ENCODE measurements around the gene LMO1.

The LMO1 gene

DNA sequence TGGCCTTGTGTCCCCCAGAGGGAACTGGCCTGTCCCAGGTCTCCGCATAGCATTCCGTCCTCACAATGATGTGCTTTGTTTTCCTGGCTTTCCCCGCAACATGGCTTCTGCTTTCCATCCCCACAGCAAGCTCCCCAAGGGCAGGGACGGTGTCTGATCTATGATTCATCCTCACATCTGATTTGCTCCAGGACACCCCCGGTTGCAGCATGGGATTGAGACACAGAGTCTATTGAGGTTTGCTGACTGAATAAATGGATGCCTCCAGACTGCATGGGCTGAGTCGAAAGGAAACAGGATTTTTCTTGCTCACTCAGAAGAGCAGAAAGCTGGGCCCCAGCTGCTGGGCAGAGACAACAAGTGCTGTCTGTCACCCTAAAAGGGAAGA lies 40.2 kb downstream of the LMO1 start:
- H3K4me1 Mint-ChIP-seq (ENCODE audit: low read depth), result peaks cover 2% of the 10 kb centered on the region
- no peak overlapping the region for H3K27ac Mint-ChIP-seq
- no peaks in the 10 kb centered on the region for H3K27me3 Mint-ChIP-seq (ENCODE audit: low read depth)
- no peaks in the 10 kb centered on the region for H3K9me3 Mint-ChIP-seq
- no peaks in the 10 kb centered on the region for H3K36me3 Mint-ChIP-seq (ENCODE audit: low read depth)
- H3K4me3 Mint-ChIP-seq, result no peak overlapping the region

DNA sequence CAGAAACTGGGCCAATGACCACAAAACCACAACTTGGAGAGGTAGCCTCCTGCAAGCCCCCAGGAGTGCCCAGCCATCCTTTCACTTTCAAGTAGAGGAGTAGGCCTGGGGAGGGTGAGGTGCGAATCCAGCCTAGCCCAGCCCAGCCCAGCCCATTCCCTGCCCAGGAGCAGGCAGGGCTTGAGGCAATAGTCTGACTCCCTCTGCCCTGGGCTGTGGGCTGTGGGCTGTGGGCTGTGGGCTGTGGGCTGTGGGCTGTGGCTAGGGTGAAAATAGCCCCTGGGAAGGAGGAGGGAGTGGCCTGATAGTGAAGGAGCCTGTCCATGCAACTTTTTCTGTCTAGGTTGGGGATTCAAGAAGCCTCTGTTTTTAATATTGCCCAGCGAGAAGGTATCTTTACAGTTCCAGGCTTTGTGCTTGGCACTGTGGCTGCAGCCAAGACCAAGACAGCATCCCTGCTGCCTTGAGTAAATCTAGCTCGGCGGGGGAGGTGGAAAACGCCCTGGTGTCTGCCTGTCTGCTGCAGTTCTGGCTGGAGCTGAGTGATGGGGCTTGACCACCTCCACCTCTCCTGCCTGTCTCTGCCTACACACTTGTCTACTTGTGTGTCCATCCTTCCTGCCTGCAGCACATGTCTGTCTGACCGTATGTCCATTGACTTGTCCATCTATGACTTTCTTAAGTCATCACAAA lies 40.7 kb downstream of the LMO1 start:
- Mint-ChIP-seq H3K9me3 (no peaks in the 10 kb centered on the region), H3K27me3 (ENCODE audit: low read depth) (no peaks in the 10 kb centered on the region), H3K4me3 (no peak overlapping the region), H3K36me3 (ENCODE audit: low read depth) (no peaks in the 10 kb centered on the region), H3K4me1 (ENCODE audit: low read depth) (peaks cover 2% of the 10 kb centered on the region), H3K27ac (no peak overlapping the region)

DNA sequence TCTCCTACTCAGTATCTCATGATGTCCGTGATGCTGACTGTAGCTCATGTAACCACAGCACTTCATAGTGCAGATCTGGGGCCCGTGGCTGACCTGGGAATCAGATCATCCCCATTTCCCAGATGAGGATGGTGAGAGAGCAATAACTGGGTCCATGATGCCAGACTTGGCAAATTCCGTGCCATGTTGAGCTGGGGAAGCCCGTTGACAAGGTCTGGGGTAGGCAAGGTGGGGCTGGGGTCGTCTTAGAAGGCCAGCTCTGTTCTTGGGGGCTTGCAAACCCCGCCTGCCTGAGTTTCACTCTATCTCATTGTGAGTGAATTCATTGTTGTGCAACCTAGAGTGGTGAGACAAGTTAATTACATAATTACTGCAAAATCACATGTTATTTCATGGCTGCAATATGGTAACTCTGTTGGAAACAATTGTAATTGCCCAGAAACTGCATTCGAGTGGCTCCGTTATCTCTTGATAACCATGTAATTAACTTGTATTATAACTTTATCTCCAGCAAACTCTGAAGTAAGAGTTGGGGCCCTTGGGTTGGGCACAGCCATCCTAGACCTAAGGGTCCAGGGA lies 41.7 kb downstream of the LMO1 start:
- Mint-ChIP-seq H3K4me3 (no peak overlapping the region), H3K36me3 (ENCODE audit: low read depth) (no peaks in the 10 kb centered on the region), H3K27me3 (ENCODE audit: low read depth) (no peaks in the 10 kb centered on the region), H3K27ac (no peak overlapping the region), H3K4me1 (ENCODE audit: low read depth) (peaks cover 2% of the 10 kb centered on the region), H3K9me3 (no peaks in the 10 kb centered on the region)

DNA sequence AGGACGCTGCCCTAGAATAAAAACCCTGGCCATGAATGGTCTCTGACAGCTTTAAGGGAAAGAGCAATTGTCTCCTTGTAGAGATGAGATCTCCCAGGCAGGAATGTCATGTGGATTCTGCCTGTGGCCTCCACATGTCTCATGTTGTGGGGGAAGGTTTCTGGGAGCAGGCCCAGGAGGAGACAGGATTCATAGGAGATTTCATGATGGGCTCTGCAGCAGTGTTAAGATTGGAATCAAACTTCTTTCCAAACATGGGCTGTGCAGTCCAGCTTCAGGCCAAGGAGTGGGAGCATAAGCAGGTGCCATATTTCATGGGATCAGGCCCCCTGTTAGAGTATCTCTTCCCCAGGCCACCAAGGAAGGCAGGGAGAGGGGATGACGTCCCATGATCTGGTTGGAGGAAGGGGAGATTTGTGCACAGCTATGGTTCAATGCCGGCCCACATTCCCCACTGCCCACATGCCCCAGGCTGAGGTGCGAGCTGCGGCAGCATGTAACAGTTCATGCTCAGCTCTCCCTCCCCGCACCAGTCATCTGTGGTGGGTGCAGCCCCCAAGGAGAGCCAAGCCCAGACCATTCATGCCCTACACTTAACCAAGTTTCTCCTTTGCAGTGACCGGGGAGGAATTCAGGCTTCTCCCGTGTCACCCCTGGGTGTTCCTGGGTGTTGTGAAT lies 42.5 kb downstream of the LMO1 start:
- Mint-ChIP-seq H3K4me1 (ENCODE audit: low read depth) (peaks cover 2% of the 10 kb centered on the region), H3K4me3 (no peak overlapping the region), H3K27me3 (ENCODE audit: low read depth) (no peaks in the 10 kb centered on the region), H3K9me3 (no peaks in the 10 kb centered on the region), H3K27ac (no peak overlapping the region), H3K36me3 (ENCODE audit: low read depth) (no peaks in the 10 kb centered on the region)

DNA sequence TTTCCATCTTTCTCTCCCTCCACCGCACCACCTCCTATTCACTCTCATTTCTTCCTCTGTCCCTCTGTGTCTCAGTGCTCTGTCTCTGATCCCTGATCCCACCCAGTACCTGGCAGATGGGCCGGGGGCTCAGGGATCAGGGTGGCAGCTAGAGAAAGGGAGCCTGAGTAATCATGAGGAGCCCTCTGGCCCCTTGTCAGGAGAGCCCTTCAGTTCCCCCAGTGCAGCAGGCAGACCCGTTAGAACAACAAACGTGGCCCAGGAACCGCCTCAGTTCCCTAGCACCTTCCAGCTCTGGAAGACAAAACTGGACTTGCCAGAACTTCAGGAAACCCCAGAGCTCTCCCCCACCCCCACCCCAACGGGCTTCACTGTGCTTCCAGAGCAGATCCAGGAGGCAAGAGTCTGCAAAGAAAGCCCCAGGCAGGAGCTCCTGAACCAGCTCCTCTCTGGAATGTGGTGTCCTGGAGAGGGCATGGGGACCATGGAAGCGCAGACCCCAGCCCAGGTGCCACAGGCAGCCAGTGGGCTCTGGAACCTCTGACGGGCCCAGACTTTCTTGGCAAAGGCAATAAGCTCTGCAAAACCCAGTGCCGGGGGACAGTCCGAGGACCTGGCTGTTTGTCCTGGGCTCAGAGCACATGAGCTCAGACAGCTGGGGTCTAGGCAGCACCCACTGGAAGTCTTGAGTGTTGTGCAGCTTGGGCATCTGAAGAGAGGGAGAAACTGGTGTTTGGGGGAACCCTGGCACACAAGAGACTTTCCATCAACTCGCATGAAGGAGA lies 43.2 kb downstream of the LMO1 start:
- H3K27ac Mint-ChIP-seq, result no peak overlapping the region
- H3K9me3 Mint-ChIP-seq, result no peaks in the 10 kb centered on the region
- peaks cover under 1% of the 10 kb centered on the region for H3K4me1 Mint-ChIP-seq (ENCODE audit: low read depth)
- no peak overlapping the region for H3K4me3 Mint-ChIP-seq
- no peaks in the 10 kb centered on the region for H3K27me3 Mint-ChIP-seq (ENCODE audit: low read depth)
- H3K36me3 Mint-ChIP-seq (ENCODE audit: low read depth), result no peaks in the 10 kb centered on the region

DNA sequence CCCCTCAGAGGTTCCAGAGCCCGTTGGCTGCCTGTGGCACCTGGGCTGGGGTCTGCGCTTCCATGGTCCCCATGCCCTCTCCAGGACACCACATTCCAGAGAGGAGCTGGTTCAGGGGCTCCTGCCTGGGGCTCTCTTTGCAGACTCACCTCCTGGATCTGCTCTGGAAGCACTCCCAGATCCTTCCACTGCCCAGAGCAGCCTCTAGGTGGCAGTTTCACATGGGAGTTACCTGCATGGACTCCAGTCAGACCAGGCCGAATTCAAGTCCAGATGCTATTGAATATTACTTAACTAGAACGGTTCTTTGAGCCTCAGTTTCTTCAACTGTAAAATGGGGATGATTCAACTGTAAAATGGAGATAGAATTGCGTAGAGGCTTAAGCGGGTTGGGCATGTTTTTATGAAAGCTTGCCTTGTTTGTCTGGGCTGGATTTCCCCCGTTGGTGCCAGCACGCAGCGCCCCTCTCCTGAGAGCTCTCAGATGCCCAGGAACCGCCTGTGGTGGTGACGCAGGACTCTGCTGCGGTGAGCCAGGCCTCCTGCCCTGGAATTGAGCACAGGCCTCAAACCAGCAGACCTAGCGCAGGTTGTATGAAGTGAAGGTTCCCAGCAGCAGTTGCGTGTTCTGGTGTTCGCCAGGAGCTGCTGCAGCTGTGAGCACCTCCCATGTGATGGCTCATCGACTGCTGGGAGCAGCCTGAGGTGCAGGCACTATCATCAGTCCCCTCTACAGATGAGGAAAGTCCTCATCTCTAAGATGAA lies 44.2 kb downstream of the LMO1 start:
- Mint-ChIP-seq H3K27me3 (ENCODE audit: low read depth) (no peaks in the 10 kb centered on the region), H3K9me3 (no peaks in the 10 kb centered on the region), H3K4me1 (ENCODE audit: low read depth) (no peaks in the 10 kb centered on the region), H3K36me3 (ENCODE audit: low read depth) (no peaks in the 10 kb centered on the region), H3K27ac (no peak overlapping the region), H3K4me3 (no peak overlapping the region)

DNA sequence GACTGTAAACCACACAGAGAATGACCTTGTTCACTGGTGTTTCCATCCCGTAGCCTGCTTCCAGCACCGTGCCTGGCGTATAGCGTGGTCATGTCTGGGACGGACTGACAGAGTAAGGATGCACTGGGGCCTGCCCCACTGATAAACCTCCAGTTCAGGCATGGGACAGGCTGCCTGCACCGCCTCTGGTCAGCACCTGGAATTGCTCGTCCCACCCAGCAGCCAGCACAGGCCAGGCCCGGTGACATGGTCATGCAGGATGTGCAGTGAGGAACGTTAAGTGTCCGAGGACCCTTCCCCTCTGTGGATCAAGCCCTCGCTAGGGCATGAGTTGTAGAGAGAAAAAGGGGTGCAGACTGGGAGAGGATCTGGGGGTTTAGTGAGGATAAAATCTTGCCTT lies 44.8 kb downstream of the LMO1 start:
- Mint-ChIP-seq H3K27me3 (ENCODE audit: low read depth) (peaks cover 1% of the 10 kb centered on the region), H3K36me3 (ENCODE audit: low read depth) (no peaks in the 10 kb centered on the region), H3K9me3 (no peaks in the 10 kb centered on the region), H3K4me1 (ENCODE audit: low read depth) (no peaks in the 10 kb centered on the region), H3K4me3 (no peak overlapping the region), H3K27ac (no peak overlapping the region)

DNA sequence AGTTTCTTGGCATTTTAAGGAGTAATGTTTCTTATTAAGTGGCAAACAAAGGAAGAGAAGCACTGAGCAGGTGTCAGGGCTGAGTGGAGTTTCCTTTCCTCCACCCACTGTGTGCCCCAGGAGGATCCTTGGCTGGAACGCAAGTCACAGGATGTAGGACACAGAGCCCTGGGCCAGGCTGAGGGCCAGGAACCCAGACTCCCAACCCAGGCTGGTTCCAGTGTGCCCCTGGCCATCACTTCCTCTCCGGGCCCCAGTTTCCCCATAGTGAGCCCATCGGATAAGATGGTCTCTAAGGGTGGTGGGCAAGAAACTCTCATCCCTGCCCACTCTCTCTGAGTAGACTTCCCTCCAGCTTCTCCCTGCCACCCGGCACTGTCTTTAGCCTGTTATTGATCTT lies 45.3 kb downstream of the LMO1 start:
- no peak overlapping the region for H3K27ac Mint-ChIP-seq
- no peaks in the 10 kb centered on the region for H3K36me3 Mint-ChIP-seq (ENCODE audit: low read depth)
- no peaks in the 10 kb centered on the region for H3K4me1 Mint-ChIP-seq (ENCODE audit: low read depth)
- peaks cover 4% of the 10 kb centered on the region for H3K27me3 Mint-ChIP-seq (ENCODE audit: low read depth)
- H3K9me3 Mint-ChIP-seq, result no peaks in the 10 kb centered on the region
- H3K4me3 Mint-ChIP-seq, result no peak overlapping the region

DNA sequence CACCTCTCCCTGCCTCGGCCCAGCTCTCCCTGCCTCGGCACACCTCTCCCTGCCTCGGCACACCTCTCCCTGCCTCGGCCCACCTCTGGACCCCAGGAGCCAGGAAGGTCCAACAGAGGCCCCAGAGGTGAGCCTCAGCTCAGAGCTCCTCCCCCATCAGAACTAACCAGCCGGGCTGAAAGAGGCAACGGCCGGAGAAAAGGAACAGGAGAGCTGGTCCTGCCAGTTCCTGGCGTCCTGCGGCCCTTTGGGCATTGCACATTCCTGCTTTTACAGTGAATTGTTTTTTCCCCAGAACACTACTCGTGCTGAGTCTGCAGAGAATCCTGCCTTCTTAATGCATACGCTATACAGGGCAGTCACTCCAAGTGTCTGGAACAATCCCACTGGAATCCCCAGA lies 45.8 kb downstream of the LMO1 start:
- Mint-ChIP-seq H3K27ac (no peak overlapping the region), H3K9me3 (no peaks in the 10 kb centered on the region), H3K4me1 (ENCODE audit: low read depth) (no peaks in the 10 kb centered on the region), H3K27me3 (ENCODE audit: low read depth) (peaks cover 4% of the 10 kb centered on the region), H3K4me3 (no peak overlapping the region), H3K36me3 (ENCODE audit: low read depth) (no peaks in the 10 kb centered on the region)

DNA sequence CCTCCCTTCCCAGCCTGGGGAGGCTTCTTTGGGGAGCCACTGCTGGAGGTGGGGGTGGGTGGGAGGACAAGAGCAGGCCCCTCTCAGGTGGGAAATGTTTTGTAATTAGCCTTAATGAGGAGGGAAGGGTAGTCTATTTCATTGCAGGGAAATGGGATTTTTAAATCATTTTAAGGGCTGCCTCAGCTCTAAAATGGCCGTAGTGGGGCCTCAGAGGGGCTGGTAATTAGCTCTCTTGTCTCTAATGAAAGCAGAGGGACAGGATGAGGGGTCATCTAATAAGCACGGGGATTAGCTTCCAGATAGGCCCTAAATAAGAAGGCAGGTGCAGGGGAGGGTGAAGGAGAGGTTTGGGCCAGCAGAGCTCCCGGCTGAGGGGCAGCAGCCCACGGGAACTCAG lies 46.5 kb downstream of the LMO1 start:
- no peaks in the 10 kb centered on the region for H3K36me3 Mint-ChIP-seq (ENCODE audit: low read depth)
- no peak overlapping the region for H3K27ac Mint-ChIP-seq
- peaks cover 4% of the 10 kb centered on the region for H3K27me3 Mint-ChIP-seq (ENCODE audit: low read depth)
- no peaks in the 10 kb centered on the region for H3K4me1 Mint-ChIP-seq (ENCODE audit: low read depth)
- no peaks in the 10 kb centered on the region for H3K9me3 Mint-ChIP-seq
- H3K4me3 Mint-ChIP-seq, result no peak overlapping the region

DNA sequence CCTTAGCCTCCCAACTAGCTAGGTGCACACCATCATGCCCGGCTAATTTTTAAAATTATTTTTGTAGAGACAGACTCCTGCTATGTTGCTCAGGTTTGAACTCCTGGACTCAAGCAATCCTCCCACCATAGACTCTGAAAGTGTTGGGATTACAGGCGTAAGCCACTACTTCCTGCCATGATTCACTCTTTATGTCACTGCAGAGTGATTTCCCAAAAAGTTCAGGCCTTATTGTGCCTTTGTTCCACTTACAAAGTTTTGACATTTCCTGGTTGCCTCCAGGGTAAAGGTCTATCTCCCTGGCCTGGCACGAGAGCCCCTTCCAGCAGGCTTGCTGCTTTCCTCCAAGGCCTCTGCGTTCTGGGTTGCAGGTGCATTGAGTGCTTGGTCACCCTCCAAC lies 50.3 kb downstream of the LMO1 start:
- H3K9me3 Mint-ChIP-seq, result no peaks in the 10 kb centered on the region
- no peak overlapping the region for H3K4me3 Mint-ChIP-seq
- no peak overlapping the region for H3K27ac Mint-ChIP-seq
- no peaks in the 10 kb centered on the region for H3K4me1 Mint-ChIP-seq (ENCODE audit: low read depth)
- no peaks in the 10 kb centered on the region for H3K36me3 Mint-ChIP-seq (ENCODE audit: low read depth)
- H3K27me3 Mint-ChIP-seq (ENCODE audit: low read depth), result peaks cover 4% of the 10 kb centered on the region

DNA sequence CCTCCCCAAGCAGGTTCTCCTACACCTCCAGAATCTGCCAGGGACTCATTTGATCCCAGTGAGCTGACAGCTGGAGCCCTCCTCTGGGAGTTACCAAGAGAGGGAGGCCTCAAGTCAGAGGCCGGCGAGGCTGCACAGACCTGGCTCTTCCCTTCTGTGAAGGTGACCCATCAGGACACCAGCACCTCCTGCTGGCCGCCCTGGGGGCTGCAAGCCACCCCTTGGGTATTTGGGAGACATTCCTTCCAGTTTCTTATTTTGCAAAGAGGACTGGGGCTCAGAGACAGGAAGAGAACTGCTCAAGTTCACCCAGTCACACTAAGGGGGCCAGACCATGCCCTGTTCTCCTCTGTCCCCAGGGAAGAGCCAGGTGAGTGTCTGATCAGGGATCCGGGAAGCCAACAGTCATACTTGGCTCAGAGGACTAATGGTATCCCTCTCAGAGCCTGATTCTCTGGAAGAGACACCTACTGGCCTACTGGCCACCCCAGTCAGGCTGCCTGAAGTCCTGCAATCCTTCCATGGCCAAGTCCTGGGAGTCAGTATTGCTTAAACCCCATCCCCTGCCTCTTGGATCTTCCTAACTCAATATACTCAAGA lies 54.4 kb downstream of the LMO1 start:
- Mint-ChIP-seq H3K36me3 (ENCODE audit: low read depth) (no peaks in the 10 kb centered on the region), H3K27me3 (ENCODE audit: low read depth) (peaks cover 33% of the 10 kb centered on the region), H3K4me3 (no peak overlapping the region), H3K9me3 (no peaks in the 10 kb centered on the region), H3K27ac (no peak overlapping the region), H3K4me1 (ENCODE audit: low read depth) (no peaks in the 10 kb centered on the region)

DNA sequence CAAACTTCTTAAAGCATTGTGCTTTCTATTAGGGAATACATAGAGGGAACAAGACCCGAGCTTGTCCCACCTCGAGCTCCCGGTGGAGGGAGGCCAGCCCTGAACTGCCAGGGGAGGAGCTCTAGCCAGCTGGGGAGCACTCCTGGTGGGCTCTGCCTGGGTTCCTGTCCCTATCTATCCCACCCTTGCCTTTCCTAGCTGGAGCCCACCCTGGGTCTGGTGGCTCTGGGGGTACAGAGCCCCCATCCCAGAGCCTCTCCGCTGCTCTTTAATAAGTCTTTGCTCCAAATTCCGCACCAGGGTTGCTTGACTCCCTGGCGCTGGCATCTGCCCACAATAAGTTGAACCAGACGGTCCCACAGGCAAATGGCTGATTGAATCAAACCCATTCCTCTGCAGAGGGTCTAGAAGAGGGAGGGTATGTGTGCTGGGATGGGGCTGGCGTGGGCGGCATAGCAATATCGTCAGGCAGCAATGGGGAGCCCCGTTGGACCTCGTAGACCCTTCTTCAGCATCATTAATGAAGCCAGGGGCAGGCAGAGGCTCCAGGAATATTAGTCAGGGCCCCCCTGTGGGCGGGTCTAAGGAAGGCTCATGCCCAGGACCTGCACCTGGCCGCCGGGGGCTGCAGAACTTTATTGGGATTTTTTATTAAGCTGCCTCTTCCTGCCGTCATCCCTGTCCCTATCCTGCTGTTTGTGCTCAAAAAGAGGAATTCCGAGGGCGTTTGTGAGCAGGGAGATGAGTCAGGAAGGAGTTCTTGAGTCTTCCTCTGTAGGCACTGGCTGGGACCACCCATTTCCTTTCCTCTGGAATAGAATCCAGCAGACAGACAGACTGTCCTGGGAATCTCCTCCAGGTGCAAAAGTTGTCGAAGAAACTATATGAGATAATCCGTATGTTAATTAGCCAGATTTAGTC lies 56.3 kb downstream of the LMO1 start:
- Mint-ChIP-seq H3K4me3 (no peak overlapping the region), H3K4me1 (ENCODE audit: low read depth) (no peaks in the 10 kb centered on the region), H3K27me3 (ENCODE audit: low read depth) (peaks cover 29% of the 10 kb centered on the region), H3K9me3 (no peaks in the 10 kb centered on the region), H3K27ac (no peak overlapping the region), H3K36me3 (ENCODE audit: low read depth) (no peaks in the 10 kb centered on the region)
